ENCODE results near the gene GCSAM.
A peak's percentile ranks its signal among the peaks of the same experiment; 100 is the strongest.
"Not testable (repeated sequence)": the region's sequence is repeated elsewhere in the genome, so short reads cannot be mapped to it uniquely, and the experiment has no call there.

Gene GCSAM

DNA sequence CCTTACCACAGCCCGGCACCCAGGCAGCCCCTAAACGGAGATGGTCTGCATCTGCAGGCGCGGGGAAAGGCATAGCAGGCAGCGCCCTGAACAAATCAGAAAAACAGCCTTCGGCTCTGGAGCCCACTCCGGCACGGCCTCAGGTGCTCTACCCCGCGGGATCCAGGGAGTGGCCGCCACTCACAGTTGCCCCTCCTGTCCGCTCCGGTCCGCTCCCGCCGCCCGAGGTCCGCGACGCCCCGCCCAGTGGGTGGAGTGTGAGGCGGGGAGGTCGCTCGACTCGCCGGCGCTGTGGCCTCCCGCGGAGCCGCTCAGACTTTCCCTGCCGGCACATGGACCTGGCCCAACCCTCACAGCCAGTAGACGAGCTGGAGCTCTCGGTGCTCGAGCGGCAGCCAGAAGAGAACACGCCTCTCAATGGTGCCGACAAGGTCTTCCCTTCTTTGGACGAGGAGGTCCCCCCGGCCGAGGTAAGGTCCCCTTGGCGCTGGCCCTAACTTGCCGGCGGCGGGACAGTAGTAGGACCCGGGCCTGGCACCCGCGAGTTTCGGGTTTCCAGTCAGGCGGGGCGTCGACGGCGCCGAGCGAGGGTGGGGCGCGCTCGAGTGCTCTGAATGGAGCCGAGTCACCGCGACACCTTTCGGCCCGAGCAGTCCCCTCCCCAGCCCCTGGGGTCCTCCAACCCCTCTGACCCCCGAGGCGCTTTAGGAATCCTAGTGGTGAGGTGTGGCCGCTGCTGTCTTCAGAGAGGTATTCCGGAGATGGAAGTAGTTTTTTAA, 46.8 kb downstream of the GCSAM start, which contains the start of gene C3orf52:
C3orf52 (plus strand) TSS at position 314 of the 779 bp plus-strand sequence; CDS start at position 333, 19 bp downstream.
- no peaks in the 10 kb centered on the region for H3K36me3 ChIP-seq (ENCODE audit: control insufficient read depth, insufficient read depth, low read length)
- peak within 1 kb of the TSS; percentile 94 for H3K27ac ChIP-seq (ENCODE audit: low read depth, low read length)
- peak within 1 kb of the TSS; percentile 80 for H3K9ac ChIP-seq (ENCODE audit: low read depth, low read length)

DNA sequence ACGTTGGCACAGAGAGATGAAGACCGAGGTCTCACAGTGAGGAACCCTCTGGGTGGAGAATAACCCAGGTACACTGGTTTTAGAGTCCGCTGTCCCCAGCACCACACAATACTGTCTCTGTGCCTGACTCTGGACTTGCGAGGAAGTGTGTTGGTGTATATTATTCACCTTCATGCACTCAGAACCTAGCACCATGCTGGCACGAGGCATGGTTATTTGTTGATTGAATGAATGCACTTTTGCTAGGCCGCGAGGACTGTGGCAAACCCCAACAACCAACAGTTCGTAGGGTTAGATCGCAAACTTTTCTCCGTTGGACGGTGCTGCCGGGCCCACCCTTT, 47.3 kb downstream of the GCSAM start:
- Histone ChIP-seq H3K9ac (ENCODE audit: low read depth, low read length) (peak overlapping the region; percentile 80; the same call in 1 of the 2 replicates), H3K4me1 (ENCODE audit: control insufficient read depth, insufficient read depth, low read length) (peaks cover 17% of the 10 kb centered on the region; the same call in 1 of the 2 replicates), H3K27ac (ENCODE audit: low read depth, low read length) (peak overlapping the region; percentile 94), H3K27me3 (ENCODE audit: control insufficient read depth, insufficient read depth, low read length) (peaks cover 19% of the 10 kb centered on the region), H3K36me3 (ENCODE audit: control insufficient read depth, insufficient read depth, low read length) (no peaks in the 10 kb centered on the region), H3K4me3 (ENCODE audit: low read depth, low read length) (peak overlapping the region; percentile 77), H3K9me3 (ENCODE audit: control insufficient read depth, insufficient read depth, low read length) (no peaks in the 10 kb centered on the region)

More for the DNA sequence above, 46.8 kb downstream of the GCSAM start, which contains the start of gene C3orf52:
- Histone ChIP-seq H3K4me3 (ENCODE audit: low read depth, low read length) (peak within 1 kb of the TSS; percentile 77), H3K27me3 (ENCODE audit: control insufficient read depth, insufficient read depth, low read length) (peaks cover 19% of the 10 kb centered on the region), H3K9me3 (ENCODE audit: control insufficient read depth, insufficient read depth, low read length) (no peaks in the 10 kb centered on the region), H3K4me1 (ENCODE audit: control insufficient read depth, insufficient read depth, low read length) (peaks cover 17% of the 10 kb centered on the region; the same call in 1 of the 2 replicates)

DNA sequence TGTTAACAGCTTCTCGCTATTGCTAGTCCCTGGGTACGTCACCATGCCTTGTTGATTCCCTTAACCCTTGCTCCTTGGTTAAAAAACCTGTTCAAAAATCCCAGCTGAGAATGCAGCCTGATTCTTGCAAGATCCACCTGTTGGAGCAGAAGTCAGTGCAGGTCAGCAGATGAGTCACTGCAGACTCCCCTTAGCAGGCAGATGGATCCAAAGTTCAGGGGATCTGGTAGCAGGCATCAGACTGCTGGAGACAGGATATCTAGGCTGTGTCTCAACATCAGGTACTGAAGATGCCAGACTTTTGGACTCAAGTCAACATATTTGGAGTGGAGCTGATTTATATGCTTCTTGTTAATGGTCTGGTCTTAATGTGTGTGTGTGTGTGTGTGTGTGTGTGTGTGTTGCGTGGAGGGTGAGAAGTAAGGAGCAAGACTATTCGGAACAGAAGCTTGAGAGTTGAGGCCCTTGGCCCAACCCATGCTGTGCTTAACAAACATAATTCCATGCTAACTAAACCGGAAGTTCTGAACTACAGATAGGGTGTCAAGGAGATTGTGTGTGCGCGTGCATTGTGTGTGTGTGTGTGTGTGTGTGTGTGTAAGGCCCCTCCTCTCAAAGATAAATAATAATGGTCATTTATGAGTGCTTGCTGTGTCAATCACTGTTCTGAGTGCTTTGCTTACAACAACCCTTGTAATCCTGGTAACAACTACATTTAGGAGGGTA, 47.9 kb downstream of the GCSAM start:
- Histone ChIP-seq H3K4me1 (ENCODE audit: control insufficient read depth, insufficient read depth, low read length) (peaks cover 17% of the 10 kb centered on the region; the same call in 1 of the 2 replicates), H3K4me3 (ENCODE audit: low read depth, low read length) (peak overlapping the region; percentile 77; the same call in 1 of the 2 replicates), H3K27me3 (ENCODE audit: control insufficient read depth, insufficient read depth, low read length) (peaks cover 19% of the 10 kb centered on the region), H3K9me3 (ENCODE audit: control insufficient read depth, insufficient read depth, low read length) (no peaks in the 10 kb centered on the region), H3K9ac (ENCODE audit: low read depth, low read length) (no peak overlapping the region), H3K36me3 (ENCODE audit: control insufficient read depth, insufficient read depth, low read length) (no peaks in the 10 kb centered on the region), H3K27ac (ENCODE audit: low read depth, low read length) (peak overlapping the region; percentile 94)

DNA sequence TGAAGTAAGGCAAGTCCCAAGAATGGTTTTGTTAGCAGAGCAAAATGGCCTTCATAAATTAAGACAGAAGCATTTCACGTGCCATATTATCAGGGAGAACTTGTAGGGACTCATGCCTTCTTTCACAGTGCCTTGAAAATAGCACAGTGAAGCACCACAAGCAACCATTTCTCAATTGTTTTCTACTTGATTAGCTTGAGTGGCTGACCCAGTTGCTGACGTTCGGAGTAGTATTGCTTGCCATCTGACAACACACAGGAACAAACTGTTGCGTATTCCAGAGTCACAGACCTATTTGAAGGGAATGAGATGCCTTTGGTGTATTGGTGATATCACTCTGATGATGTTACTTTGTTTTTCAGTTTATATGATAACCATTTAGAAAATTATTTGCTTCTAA, 49.8 kb downstream of the GCSAM start:
- peaks cover 17% of the 10 kb centered on the region; the same call in 1 of the 2 replicates for H3K4me1 ChIP-seq (ENCODE audit: control insufficient read depth, insufficient read depth, low read length)
- peaks cover 19% of the 10 kb centered on the region for H3K27me3 ChIP-seq (ENCODE audit: control insufficient read depth, insufficient read depth, low read length)
- no peak overlapping the region for H3K9ac ChIP-seq (ENCODE audit: low read depth, low read length)
- H3K27ac ChIP-seq (ENCODE audit: low read depth, low read length) = no peak overlapping the region
- H3K4me3 ChIP-seq (ENCODE audit: low read depth, low read length) = no peak overlapping the region
- no peaks in the 10 kb centered on the region for H3K36me3 ChIP-seq (ENCODE audit: control insufficient read depth, insufficient read depth, low read length)
- no peaks in the 10 kb centered on the region for H3K9me3 ChIP-seq (ENCODE audit: control insufficient read depth, insufficient read depth, low read length)

DNA sequence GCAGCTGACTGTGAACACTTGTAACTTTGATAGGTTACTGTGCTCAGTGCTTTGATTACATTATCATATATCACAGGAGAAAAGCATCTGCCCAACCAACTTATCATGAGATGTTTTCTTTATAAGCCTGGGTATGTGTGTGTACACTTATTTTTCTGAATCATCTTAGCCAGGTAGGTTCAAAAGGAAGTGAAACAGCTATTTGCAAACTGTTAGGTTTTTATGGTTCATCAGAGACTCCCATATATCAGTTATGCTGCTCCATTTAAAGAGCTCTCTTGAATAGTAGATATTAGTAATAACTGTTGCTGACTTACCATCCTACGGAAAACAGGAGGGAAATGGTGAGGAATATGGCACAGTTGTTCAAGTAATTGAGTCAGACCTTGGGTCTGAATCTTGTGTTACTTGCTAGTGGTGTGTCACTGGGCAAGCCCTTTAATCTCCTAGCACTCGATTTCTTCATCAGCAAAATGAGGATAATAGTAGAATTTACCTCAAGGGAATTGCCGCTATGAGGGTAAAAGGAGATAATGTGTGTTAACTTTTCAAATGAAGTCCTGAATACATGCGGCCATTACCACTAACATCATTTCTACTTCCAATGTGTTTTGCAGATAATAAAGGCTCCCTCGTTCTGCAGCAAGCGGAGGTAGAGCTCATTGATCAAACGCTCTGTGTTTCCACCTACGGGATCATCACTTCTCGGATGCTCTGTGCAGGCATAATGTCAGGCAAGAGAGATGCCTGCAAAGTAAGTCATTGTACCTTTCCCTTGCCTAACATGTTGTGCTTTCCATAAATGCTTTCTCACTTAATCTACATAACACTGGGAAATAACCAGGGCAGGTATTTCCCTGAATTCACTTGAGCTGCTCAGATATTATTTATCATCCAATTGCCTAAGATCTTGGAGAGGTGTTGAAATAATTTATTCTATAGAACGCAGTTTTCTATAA, 54.6 kb downstream of the GCSAM start:
- Histone ChIP-seq H3K4me3 (ENCODE audit: low read depth, low read length) (no peak overlapping the region), H3K27ac (ENCODE audit: low read depth, low read length) (no peak overlapping the region), H3K36me3 (ENCODE audit: control insufficient read depth, insufficient read depth, low read length) (no peaks in the 10 kb centered on the region), H3K9ac (ENCODE audit: low read depth, low read length) (no peak overlapping the region), H3K9me3 (ENCODE audit: control insufficient read depth, insufficient read depth, low read length) (no peaks in the 10 kb centered on the region), H3K4me1 (ENCODE audit: control insufficient read depth, insufficient read depth, low read length) (peaks cover 8% of the 10 kb centered on the region), H3K27me3 (ENCODE audit: control insufficient read depth, insufficient read depth, low read length) (no peaks in the 10 kb centered on the region)

DNA sequence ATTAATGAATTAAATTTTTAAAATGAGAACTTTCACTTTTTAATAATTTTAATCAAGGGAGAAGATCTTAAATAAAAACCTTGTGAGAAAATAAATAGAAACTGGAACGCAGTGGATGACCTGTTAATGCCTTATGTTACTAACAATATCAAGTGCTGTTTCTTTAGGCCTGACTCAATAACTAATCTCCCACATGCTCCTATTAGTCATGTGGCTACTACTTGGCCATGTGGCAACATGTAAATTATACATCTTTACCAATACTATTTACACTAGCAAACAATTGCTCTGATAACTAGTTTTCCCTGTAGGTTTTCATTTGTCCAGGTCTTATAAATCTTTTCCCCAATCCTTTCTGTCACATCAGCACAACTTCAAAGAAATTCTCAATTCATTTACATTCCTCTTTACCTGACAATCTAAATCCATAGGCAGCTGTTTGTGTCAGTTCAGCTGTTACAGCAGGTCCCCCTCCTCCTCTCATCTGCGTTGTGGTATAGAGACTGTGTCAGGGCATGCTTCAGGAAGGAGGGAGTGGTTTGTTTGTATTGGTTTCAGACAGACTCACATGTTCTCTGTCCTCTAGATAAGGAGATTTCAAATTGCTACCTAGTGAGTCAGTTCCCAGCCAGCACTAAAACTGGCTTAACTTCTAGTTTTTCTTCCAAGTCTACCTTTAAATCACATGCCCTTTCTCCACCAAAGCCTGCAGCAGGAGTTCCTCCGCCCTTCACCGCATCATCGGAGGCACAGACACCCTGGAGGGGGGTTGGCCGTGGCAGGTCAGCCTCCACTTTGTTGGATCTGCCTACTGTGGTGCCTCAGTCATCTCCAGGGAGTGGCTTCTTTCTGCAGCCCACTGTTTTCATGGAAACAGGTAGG, 58.2 kb downstream of the GCSAM start:
- H3K27ac ChIP-seq (ENCODE audit: low read depth, low read length) = peak overlapping the region; percentile 53

DNA sequence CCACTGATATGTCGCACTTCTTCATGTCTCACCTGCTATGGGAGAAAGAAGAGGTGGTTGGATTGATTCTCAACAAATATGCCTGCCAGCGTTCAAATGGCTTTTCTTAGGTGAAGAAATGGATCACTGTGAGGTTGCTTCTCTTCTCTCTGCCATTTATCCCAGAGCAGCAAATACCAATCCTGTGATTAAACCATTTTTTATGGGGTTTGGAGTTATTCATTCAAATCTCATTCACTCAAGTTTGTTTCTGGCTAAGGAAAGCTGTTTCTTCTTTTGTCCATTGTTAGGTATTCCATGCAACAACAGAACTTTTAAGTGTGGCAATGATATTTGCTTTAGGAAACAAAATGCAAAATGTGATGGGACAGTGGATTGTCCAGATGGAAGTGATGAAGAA, 59.0 kb downstream of the GCSAM start:
- Histone ChIP-seq H3K4me1 (ENCODE audit: control insufficient read depth, insufficient read depth, low read length) (peaks cover 8% of the 10 kb centered on the region), H3K36me3 (ENCODE audit: control insufficient read depth, insufficient read depth, low read length) (no peaks in the 10 kb centered on the region), H3K9me3 (ENCODE audit: control insufficient read depth, insufficient read depth, low read length) (no peaks in the 10 kb centered on the region), H3K27me3 (ENCODE audit: control insufficient read depth, insufficient read depth, low read length) (no peaks in the 10 kb centered on the region), H3K27ac (ENCODE audit: low read depth, low read length) (no peak overlapping the region), H3K9ac (ENCODE audit: low read depth, low read length) (no peak overlapping the region), H3K4me3 (ENCODE audit: low read depth, low read length) (no peak overlapping the region)

More for the DNA sequence above, 58.2 kb downstream of the GCSAM start:
- H3K9me3 ChIP-seq (ENCODE audit: control insufficient read depth, insufficient read depth, low read length) = no peaks in the 10 kb centered on the region
- no peaks in the 10 kb centered on the region for H3K27me3 ChIP-seq (ENCODE audit: control insufficient read depth, insufficient read depth, low read length)
- no peak overlapping the region for H3K4me3 ChIP-seq (ENCODE audit: low read depth, low read length)
- no peak overlapping the region for H3K9ac ChIP-seq (ENCODE audit: low read depth, low read length)
- H3K36me3 ChIP-seq (ENCODE audit: control insufficient read depth, insufficient read depth, low read length) = no peaks in the 10 kb centered on the region
- peaks cover 8% of the 10 kb centered on the region for H3K4me1 ChIP-seq (ENCODE audit: control insufficient read depth, insufficient read depth, low read length)

DNA sequence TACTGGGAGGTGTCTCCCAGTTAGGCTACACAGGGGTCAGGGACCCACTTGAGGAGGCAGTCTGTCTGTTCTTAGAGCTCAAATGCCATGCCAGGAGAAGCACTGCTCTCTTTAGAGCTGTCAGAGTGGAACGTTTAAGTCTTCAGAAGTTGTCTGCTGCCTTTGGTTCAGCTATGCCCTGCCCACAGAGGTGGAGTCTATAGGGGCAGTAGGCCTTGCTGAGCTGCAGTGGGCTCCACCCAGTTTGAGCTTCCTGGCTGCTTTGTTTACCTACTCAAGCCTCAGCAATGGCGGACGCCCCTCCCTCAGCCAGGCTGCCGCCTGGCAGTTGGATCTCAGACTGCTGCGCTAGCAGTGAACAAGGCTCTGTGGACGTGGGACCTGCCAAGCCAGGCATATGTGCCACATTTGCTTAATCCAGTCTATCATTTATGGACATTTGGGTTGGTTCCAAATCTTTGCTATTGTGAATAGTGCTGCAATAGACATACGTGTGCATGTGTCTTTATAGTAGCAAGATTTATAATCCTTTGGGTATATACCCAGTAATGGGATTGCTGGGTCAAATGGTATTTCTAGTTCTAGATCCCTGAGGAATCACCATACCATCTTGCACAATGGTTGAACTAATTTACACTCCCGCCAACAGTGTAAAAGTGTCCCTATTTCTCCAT, 60.5 kb downstream of the GCSAM start:
- not testable (repeated sequence) for H3K9ac ChIP-seq (ENCODE audit: low read depth, low read length); H3K4me3 ChIP-seq (ENCODE audit: low read depth, low read length); H3K9me3 ChIP-seq (ENCODE audit: control insufficient read depth, insufficient read depth, low read length); H3K4me1 ChIP-seq (ENCODE audit: control insufficient read depth, insufficient read depth, low read length); H3K36me3 ChIP-seq (ENCODE audit: control insufficient read depth, insufficient read depth, low read length); H3K27ac ChIP-seq (ENCODE audit: low read depth, low read length); H3K27me3 ChIP-seq (ENCODE audit: control insufficient read depth, insufficient read depth, low read length)
